Kidney (tissue), 14 donors: ENCODE data around the gene LHFPL4. TPM values are rescaled to one million over a fixed set of nuclear protein-coding genes. Genes with fewer than 3 reads are reported as not detected.

Experiments
- DNase-seq, 5 donors: peaks; one replicate each; pipeline ENCODE4 v3.0.0-alpha.2; 2013 to 2020
- FAIRE-seq: peaks from 2 replicates; lab custom pipeline; 2012; peaks lifted over from hg19 to GRCh38; lab: Jason Lieb, UNC
- H3K27ac ChIP-seq, 2 donors: one replicate each; pipeline ENCODE4 v1.7.0; 2013; ENCODE audit warnings: low read depth in 2 of 2, low read length in 2 of 2, inconsistent platforms in 1 of 2
- H3K27me3 ChIP-seq: one replicate; pipeline ENCODE4 v1.7.1; 2013; ENCODE audit warnings: low read length, inconsistent platforms; ENCODE audit not compliant: control insufficient read depth, insufficient read depth
- H3K36me3 ChIP-seq, 3 donors: one replicate each; pipeline versions ENCODE4 v1.7.0 to v1.7.1; 2013; ENCODE audit warnings: low read length in 3 of 3, control low read depth in 1 of 3, inconsistent platforms in 1 of 3; ENCODE audit not compliant: insufficient read depth in 3 of 3, control insufficient read depth in 2 of 3
- H3K4me1 ChIP-seq, 3 donors: one replicate each; pipeline versions ENCODE4 v1.7.0 to v1.7.1; 2013; ENCODE audit warnings: low read length in 3 of 3, inconsistent platforms in 1 of 3, low read depth in 1 of 3; ENCODE audit not compliant: control insufficient read depth in 2 of 3, insufficient read depth in 2 of 3
- H3K4me3 ChIP-seq, 3 donors: one replicate each; pipeline versions ENCODE4 v1.7.0 to v1.8.1; 2013; ENCODE audit warnings: low read length in 3 of 3, control low read depth in 1 of 3, inconsistent platforms in 1 of 3
- H3K9ac ChIP-seq, 3 donors: one replicate each; pipeline versions ENCODE4 v1.7.0 to v1.7.1; 2013; ENCODE audit warnings: low read length in 3 of 3, control low read depth in 1 of 3, inconsistent platforms in 1 of 3
- H3K9me3 ChIP-seq, 3 donors: one replicate each; pipeline versions ENCODE4 v1.7.0 to v1.7.1; 2013; ENCODE audit warnings: low read length in 3 of 3, control low read depth in 1 of 3, inconsistent platforms in 1 of 3; ENCODE audit not compliant: control insufficient read depth in 2 of 3, insufficient read depth in 1 of 3
- intact Hi-C: fragments of 100-400 bp; cut with DNase I; formaldehyde crosslinking; loops from one replicate; pipeline ENCODE4 v1.11.1; 2022
- polyA plus RNA-seq: library from polyadenylated mRNA; stranded (reverse); fragments of 350-450 nt; fragmentation: Illumina TruSeq; extraction: RNeasy Lipid Tissue Mini Kit (QIAGEN cat#74804); gene quantifications from one replicate; pipeline ENCODE4 v1.2.3, GENCODE V29; 2014; ENCODE audit warnings: low read depth, low replicate concordance; ENCODE audit not compliant: insufficient read depth
- total RNA-seq: library from RNA; stranded (reverse); fragmentation: NEBNext Ultra II Directional; extraction: Animal tissue kit (Norgen Biotek cat#: 25700); gene quantifications from one replicate; pipeline ENCODE4 v1.2.1, GENCODE V29; 2021
- TF ChIP-seq, protein P1 (sequence below): IDR thresholded peaks from 3 replicates; pipeline ENCODE4 v1.5.1; 2012; ENCODE audit warnings: mild to moderate bottlenecking, moderate library complexity, borderline replicate concordance; ENCODE audit not compliant: insufficient read depth; ENCODE audit errors: extremely low read depth
- donor health status: control.
- donor health status: control.
- donor health status: control.
- donor health status: control.
- donor health status: control.
- donor health status: DM: yes; HTN: yes; CAD: no.
- donor health status: Normal renal cell carcinoma (clear cell type).

The LHFPL4 gene
- total and polyA plus RNA-seq, 2 donors from 2014 or later, result 0.25 TPM; not detected in 1

DNA sequence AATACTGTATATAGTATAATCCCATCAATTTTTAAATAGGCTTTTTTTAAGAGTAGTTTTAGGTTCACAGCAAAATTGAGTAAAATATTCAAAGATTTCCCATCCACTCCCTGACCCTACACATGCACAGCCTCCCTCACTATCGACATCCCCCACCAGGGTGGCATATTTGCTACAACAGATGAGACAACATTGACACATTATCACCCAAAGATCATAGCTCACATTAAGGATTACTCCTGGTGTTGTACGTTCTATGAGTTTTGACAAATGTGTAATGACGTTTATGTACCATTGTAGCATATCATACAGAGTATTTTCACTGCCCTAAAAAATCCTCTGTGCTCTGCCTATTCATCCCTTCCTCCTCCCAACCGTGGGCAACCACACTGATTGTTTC lies 39.3 kb downstream of the LHFPL4 start:
- DNase-seq, result no peak
- intact Hi-C loops, result no loop called here
- no peak overlapping the region for H3K27ac ChIP-seq

DNA sequence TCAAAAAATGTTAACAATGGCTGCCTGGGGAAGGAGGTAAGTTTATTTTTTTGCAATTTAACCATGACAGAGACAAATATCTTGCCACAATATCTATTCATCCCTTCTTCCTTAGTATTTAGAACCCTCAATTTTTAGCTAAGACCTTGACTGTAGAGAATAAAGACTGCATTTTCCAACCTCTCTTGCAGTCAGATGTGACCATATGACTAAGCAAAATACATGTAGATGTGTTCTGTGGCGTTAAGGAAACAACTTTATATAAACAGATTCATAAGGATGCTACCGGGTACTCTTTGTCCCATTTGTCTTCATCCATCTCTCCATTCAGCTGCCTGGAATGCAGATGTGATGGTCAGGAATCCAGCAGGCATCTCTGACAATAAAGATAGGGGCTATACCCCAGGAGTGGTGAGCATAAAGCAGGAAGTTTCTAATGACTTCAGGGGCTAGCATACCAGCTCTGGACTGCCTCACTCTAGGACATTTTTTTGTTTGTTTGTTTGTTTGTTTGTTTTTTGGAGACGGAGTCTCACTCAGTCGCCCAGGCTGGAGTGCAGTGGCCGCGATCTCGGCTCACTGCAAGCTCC lies 41.1 kb downstream of the LHFPL4 start:
- H3K27ac ChIP-seq, result no peak overlapping the region
- no peaks in the 10 kb centered on the region for H3K9me3 ChIP-seq
- FAIRE-seq, result no peak
- no peak for DNase-seq
- TF ChIP-seq, protein P1, sequence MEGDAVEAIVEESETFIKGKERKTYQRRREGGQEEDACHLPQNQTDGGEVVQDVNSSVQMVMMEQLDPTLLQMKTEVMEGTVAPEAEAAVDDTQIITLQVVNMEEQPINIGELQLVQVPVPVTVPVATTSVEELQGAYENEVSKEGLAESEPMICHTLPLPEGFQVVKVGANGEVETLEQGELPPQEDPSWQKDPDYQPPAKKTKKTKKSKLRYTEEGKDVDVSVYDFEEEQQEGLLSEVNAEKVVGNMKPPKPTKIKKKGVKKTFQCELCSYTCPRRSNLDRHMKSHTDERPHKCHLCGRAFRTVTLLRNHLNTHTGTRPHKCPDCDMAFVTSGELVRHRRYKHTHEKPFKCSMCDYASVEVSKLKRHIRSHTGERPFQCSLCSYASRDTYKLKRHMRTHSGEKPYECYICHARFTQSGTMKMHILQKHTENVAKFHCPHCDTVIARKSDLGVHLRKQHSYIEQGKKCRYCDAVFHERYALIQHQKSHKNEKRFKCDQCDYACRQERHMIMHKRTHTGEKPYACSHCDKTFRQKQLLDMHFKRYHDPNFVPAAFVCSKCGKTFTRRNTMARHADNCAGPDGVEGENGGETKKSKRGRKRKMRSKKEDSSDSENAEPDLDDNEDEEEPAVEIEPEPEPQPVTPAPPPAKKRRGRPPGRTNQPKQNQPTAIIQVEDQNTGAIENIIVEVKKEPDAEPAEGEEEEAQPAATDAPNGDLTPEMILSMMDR, result no peak
- intact Hi-C loops, result no loop called here
- H3K36me3 ChIP-seq, result no peaks in the 10 kb centered on the region
- no peak overlapping the region for H3K4me3 ChIP-seq
- peaks cover 5% of the 10 kb centered on the region for H3K27me3 ChIP-seq
- H3K9ac ChIP-seq, result no peak overlapping the region
- H3K4me1 ChIP-seq, result no peaks in the 10 kb centered on the region

More for the DNA sequence above, 39.3 kb downstream of the LHFPL4 start:
- Histone ChIP-seq H3K4me3 (no peak overlapping the region), H3K27me3 (peaks cover 5% of the 10 kb centered on the region), H3K36me3 (no peaks in the 10 kb centered on the region), H3K9me3 (no peaks in the 10 kb centered on the region), H3K9ac (no peak overlapping the region), H3K4me1 (no peaks in the 10 kb centered on the region)
- TF ChIP-seq, protein P1, result no peak
- FAIRE-seq, result no peak

DNA sequence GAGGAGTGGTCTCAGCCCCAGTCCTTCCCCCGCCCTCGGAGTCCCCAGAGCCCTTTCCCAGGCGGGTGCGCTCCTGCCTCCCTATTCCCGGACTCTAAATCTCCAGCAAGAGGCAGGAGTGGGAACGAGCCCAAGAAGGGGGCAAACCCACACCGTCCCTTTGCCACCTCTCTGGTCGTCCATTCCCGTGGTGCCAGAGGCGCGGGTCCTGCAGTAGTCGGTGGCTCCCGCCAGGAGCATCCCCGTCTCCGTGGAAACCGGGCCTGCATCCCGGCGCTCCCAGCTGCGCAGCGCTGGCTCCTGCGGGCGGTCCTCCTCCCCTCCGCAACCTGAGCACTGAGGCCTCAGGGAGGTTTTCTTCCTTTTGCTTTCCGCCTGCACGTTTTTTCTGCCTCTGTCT lies 44.8 kb downstream of the LHFPL4 start:
- intact Hi-C loops, result no loop called here
- no peak for DNase-seq
- Histone ChIP-seq H3K27me3 (peaks cover 5% of the 10 kb centered on the region), H3K9me3 (no peaks in the 10 kb centered on the region), H3K27ac (no peak overlapping the region), H3K4me1 (no peaks in the 10 kb centered on the region), H3K36me3 (no peaks in the 10 kb centered on the region), H3K9ac (no peak overlapping the region), H3K4me3 (no peak overlapping the region)
- FAIRE-seq, result no peak
- TF ChIP-seq, protein P1, result no peak
